Esophagus squamous epithelium (tissue), 4 donors: ENCODE data around the gene SV2B.

Experiments
- POLR2A ChIP-seq, 4 donors: fragments of 450-650 bp; IDR thresholded peaks; one replicate each; pipeline ENCODE4 v1.6.1; 2017; ENCODE audit warnings: antibody characterized with exemption in 4 of 4, mild to moderate bottlenecking in 4 of 4, moderate library complexity in 3 of 4
- TF ChIP-seq, protein P1 (sequence below), 6 experiments: fragments of 450-650 bp in 4 of 6; fragments of 200-600 bp in 2 of 6; sonication (generic) in 2 of 6; IDR thresholded peaks; one replicate each; pipeline ENCODE4 v1.5.1; 2016 to 2019; ENCODE audit warnings: antibody characterized with exemption in 6 of 6, mild to moderate bottlenecking in 4 of 6, moderate library complexity in 4 of 6

DNA sequence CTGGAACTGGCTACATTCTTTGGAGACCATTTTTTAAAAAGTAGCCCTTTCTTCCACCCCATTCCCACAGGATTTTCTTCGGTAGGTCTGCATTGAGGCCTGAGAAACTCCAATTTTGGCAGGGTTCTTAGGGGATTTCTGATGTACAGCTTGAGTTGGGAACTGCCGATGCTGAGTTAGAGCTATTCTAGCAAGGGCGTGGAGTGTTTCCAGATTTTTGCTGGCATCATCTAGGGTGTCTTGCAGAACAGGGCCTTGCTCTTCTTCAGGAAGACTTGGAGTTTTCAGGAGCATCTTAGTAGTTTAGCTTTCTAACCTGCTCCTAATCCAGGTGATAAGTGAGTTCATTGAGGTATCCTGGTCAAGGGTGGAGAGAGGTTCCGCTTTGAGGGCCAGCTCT is 41.0 kb downstream of the SV2B start:
- TF ChIP-seq POLR2A (IDR thresholded peaks at IDR 0.05), result no peak
- TF ChIP-seq, protein P1, sequence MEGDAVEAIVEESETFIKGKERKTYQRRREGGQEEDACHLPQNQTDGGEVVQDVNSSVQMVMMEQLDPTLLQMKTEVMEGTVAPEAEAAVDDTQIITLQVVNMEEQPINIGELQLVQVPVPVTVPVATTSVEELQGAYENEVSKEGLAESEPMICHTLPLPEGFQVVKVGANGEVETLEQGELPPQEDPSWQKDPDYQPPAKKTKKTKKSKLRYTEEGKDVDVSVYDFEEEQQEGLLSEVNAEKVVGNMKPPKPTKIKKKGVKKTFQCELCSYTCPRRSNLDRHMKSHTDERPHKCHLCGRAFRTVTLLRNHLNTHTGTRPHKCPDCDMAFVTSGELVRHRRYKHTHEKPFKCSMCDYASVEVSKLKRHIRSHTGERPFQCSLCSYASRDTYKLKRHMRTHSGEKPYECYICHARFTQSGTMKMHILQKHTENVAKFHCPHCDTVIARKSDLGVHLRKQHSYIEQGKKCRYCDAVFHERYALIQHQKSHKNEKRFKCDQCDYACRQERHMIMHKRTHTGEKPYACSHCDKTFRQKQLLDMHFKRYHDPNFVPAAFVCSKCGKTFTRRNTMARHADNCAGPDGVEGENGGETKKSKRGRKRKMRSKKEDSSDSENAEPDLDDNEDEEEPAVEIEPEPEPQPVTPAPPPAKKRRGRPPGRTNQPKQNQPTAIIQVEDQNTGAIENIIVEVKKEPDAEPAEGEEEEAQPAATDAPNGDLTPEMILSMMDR (IDR thresholded peaks at IDR 0.05), result no peak
